ENCODE data around the gene ARHGEF25. TPM values are rescaled to one million over a fixed set of nuclear protein-coding genes. Genes with fewer than 3 reads are reported as not detected.
"Not testable (repeated sequence)": the region's sequence is repeated elsewhere in the genome, so short reads cannot be mapped to it uniquely, and the experiment has no call there.

Gene ARHGEF25
- 10 to 100 TPM; 26.7 to 31.4 (median 27.8) TPM for polyA plus RNA-seq (ENCODE audit: insufficient read length in 3 of 3)

GRCh38 chr12:57611108-57611826 lies at the start of gene ARHGEF25:
TSS of gene ARHGEF25 (plus strand) at chr12:57611435. CDS start at chr12:57611895, 460 bp downstream.
- DNase-seq (ENCODE audit: low read depth in 3 of 3, low spot score in 2 of 3), result peak in 1 of 3 donors; percentile 67

GRCh38 chr12:57563358-57563757 lies 47.9 kb upstream of the ARHGEF25 start:
- DNase-seq (ENCODE audit: low read depth in 3 of 3, low spot score in 2 of 3), result no peak

GRCh38 chr12:57564178-57564740 lies 47.0 kb upstream of the ARHGEF25 start:
- no peak for DNase-seq (ENCODE audit: low read depth in 3 of 3, low spot score in 2 of 3)

GRCh38 chr12:57568838-57569237 lies 42.4 kb upstream of the ARHGEF25 start:
- no peak for DNase-seq (ENCODE audit: low read depth in 3 of 3, low spot score in 2 of 3)

GRCh38 chr12:57569858-57570257 lies 41.4 kb upstream of the ARHGEF25 start:
- DNase-seq (ENCODE audit: low read depth in 3 of 3, low spot score in 2 of 3), result no peak

GRCh38 chr12:57570438-57570837 lies 40.8 kb upstream of the ARHGEF25 start:
- DNase-seq (ENCODE audit: low read depth in 3 of 3, low spot score in 2 of 3), result not testable (repeated sequence)

GRCh38 chr12:57571926-57572762 lies 39.1 kb upstream of the ARHGEF25 start:
- DNase-seq (ENCODE audit: low read depth in 3 of 3, low spot score in 2 of 3), result no peak

GRCh38 chr12:57574795-57575194 lies 36.4 kb upstream of the ARHGEF25 start:
- DNase-seq (ENCODE audit: low read depth in 3 of 3, low spot score in 2 of 3), result no peak

- no peak for DNase-seq (ENCODE audit: low read depth in 3 of 3, low spot score in 2 of 3)
Observed at GRCh38 chr12:57575771-57576612, 35.2 kb upstream of the ARHGEF25 start.

GRCh38 chr12:57576613-57577160 lies 34.5 kb upstream of the ARHGEF25 start:
- DNase-seq (ENCODE audit: low read depth in 3 of 3, low spot score in 2 of 3), result no peak

GRCh38 chr12:57577981-57578758 lies 33.1 kb upstream of the ARHGEF25 start:
- no peak for DNase-seq (ENCODE audit: low read depth in 3 of 3, low spot score in 2 of 3)

GRCh38 chr12:57579011-57579410 lies 32.2 kb upstream of the ARHGEF25 start:
- no peak for DNase-seq (ENCODE audit: low read depth in 3 of 3, low spot score in 2 of 3)

GRCh38 chr12:57579677-57580465 lies 31.4 kb upstream of the ARHGEF25 start:
- no peak for DNase-seq (ENCODE audit: low read depth in 3 of 3, low spot score in 2 of 3)

GRCh38 chr12:57580466-57580795 lies 30.8 kb upstream of the ARHGEF25 start:
- no peak for DNase-seq (ENCODE audit: low read depth in 3 of 3, low spot score in 2 of 3)

GRCh38 chr12:57581802-57582201 lies 29.4 kb upstream of the ARHGEF25 start:
- DNase-seq (ENCODE audit: low read depth in 3 of 3, low spot score in 2 of 3), result no peak

GRCh38 chr12:57582440-57582839 lies 28.8 kb upstream of the ARHGEF25 start:
- no peak for DNase-seq (ENCODE audit: low read depth in 3 of 3, low spot score in 2 of 3)

GRCh38 chr12:57583008-57583831 lies 28.0 kb upstream of the ARHGEF25 start:
- no peak for DNase-seq (ENCODE audit: low read depth in 3 of 3, low spot score in 2 of 3)

GRCh38 chr12:57584050-57584449 lies 27.2 kb upstream of the ARHGEF25 start:
- no peak for DNase-seq (ENCODE audit: low read depth in 3 of 3, low spot score in 2 of 3)

Data from right renal cortex interstitium (tissue), 3 donors.